Fibroblast of skin of scalp (primary cell): ENCODE data around the gene ITGA1.
A peak's percentile ranks its signal among the peaks of the same experiment; 100 is the strongest.

Source experiments
- DNase-seq: peaks from one replicate; pipeline ENCODE4 v3.0.0-alpha.2; 2013

ITGA1 gene

GRCh38 chr5:53001541-53001940, 213.8 kb downstream of the ITGA1 start:
- DNase-seq: no peak

- no peak for DNase-seq
These were observed 214.8 kb downstream of the ITGA1 start for GRCh38 chr5:53002491-53002890.

GRCh38 chr5:53003144-53003543, 215.4 kb downstream of the ITGA1 start:
- no peak for DNase-seq

- no peak for DNase-seq
These were observed 219.5 kb downstream of the ITGA1 start for GRCh38 chr5:53006911-53007890.

GRCh38 chr5:53008751-53009150, 221.0 kb downstream of the ITGA1 start:
- peak; percentile 52 for DNase-seq
